HG02623 (cell line): ENCODE measurements around the gene KNDC1.
"Not testable (repeated sequence)": the region's sequence is repeated elsewhere in the genome, so short reads cannot be mapped to it uniquely, and the experiment has no call there.

Experiments used
- ATAC-seq: cut with Tn5 transposase; IDR thresholded peaks from one replicate; pipeline ENCODE4 v1.9.1; 2021; ENCODE audit warnings: moderate library complexity; ENCODE audit not compliant: unreplicated experiment

KNDC1 gene

GRCh38 chr10:133126431-133127290, 33.4 kb upstream of the KNDC1 start:
- no peak for ATAC-seq

GRCh38 chr10:133127291-133128125, 32.5 kb upstream of the KNDC1 start:
- no peak for ATAC-seq

- no peak for ATAC-seq
Observed at GRCh38 chr10:133128126-133129070, 31.6 kb upstream of the KNDC1 start.

- no peak for ATAC-seq
Observed at GRCh38 chr10:133129071-133129858, 30.8 kb upstream of the KNDC1 start.

GRCh38 chr10:133129859-133130495, 30.0 kb upstream of the KNDC1 start:
- ATAC-seq: no peak

- no peak for ATAC-seq
Observed at GRCh38 chr10:133130602-133131001, 29.4 kb upstream of the KNDC1 start.

- no peak for ATAC-seq
Observed at GRCh38 chr10:133131053-133131452, 29.0 kb upstream of the KNDC1 start.

GRCh38 chr10:133131734-133132472, 28.1 kb upstream of the KNDC1 start:
- no peak for ATAC-seq

- ATAC-seq: no peak
Observed at GRCh38 chr10:133132473-133133291, 27.3 kb upstream of the KNDC1 start.

GRCh38 chr10:133133471-133134231, 26.4 kb upstream of the KNDC1 start:
- no peak for ATAC-seq

GRCh38 chr10:133134411-133135115, 25.5 kb upstream of the KNDC1 start:
- ATAC-seq: no peak

- ATAC-seq: no peak
Observed at GRCh38 chr10:133135116-133135465, 24.9 kb upstream of the KNDC1 start.

- not testable (repeated sequence) for ATAC-seq
Observed at GRCh38 chr10:133137486-133138145, 22.4 kb upstream of the KNDC1 start.

GRCh38 chr10:133139551-133140065, 20.4 kb upstream of the KNDC1 start:
- ATAC-seq: no peak

- ATAC-seq: no peak
Observed at GRCh38 chr10:133140417-133141143, 19.4 kb upstream of the KNDC1 start.
